Measurements from ENCODE around the gene PRTFDC1.

Gene PRTFDC1

GRCh38 chr10:24915304-24915703 lies 37.1 kb downstream of the PRTFDC1 start:
- TF ChIP-seq SIN3A (IDR thresholded peaks at IDR 0.05; ENCODE audit: borderline replicate concordance, insufficient read depth, low read length) (no peak), POLR2AphosphoS5 (IDR thresholded peaks at IDR 0.05; ENCODE audit: low read depth, low read length) (no peak), FOXP2 (optimal IDR thresholded peaks at IDR 0.05; ENCODE audit: borderline replicate concordance, extremely low read depth, extremely low read length, insufficient read depth) (no peak), TAF1 (IDR thresholded peaks at IDR 0.05; ENCODE audit: borderline replicate concordance, insufficient read depth, low read length) (no peak)

DNA sequence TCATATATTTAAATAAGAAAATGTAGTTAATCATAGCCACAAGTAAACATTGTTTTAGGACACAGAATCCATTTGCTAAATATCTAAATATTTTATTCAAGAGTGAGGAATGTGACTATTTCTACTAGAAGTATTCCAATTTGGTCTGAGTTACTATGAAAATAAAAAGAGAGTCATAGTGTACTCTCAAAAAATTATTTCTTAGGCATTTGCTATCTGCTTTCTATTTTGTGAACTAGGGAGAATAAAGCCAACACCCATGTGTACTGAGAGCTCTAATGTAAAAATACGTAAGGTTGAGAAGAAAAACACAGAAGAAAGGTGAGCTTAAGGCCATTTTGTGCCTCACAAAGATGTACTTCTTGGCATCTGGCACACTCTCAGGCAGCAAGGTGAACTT lies 38.3 kb downstream of the PRTFDC1 start:
- TF ChIP-seq SIN3A (IDR thresholded peaks at IDR 0.05; ENCODE audit: borderline replicate concordance, insufficient read depth, low read length) (no peak), TAF1 (IDR thresholded peaks at IDR 0.05; ENCODE audit: borderline replicate concordance, insufficient read depth, low read length) (no peak), REST (IDR thresholded peaks at IDR 0.05; ENCODE audit: insufficient read depth in 1 of 2, low read depth in 2 of 2, low read length in 2 of 2) (no peak), FOXP2 (optimal IDR thresholded peaks at IDR 0.05; ENCODE audit: borderline replicate concordance, extremely low read depth, extremely low read length, insufficient read depth) (no peak), POLR2AphosphoS5 (IDR thresholded peaks at IDR 0.05; ENCODE audit: low read depth, low read length) (no peak)

- TF ChIP-seq FOXP2 (optimal IDR thresholded peaks at IDR 0.05; ENCODE audit: borderline replicate concordance, extremely low read depth, extremely low read length, insufficient read depth) (no peak), REST (IDR thresholded peaks at IDR 0.05; ENCODE audit: insufficient read depth in 1 of 2, low read depth in 2 of 2, low read length in 2 of 2) (no peak), TAF1 (IDR thresholded peaks at IDR 0.05; ENCODE audit: borderline replicate concordance, insufficient read depth, low read length) (no peak), SIN3A (IDR thresholded peaks at IDR 0.05; ENCODE audit: borderline replicate concordance, insufficient read depth, low read length) (no peak), POLR2AphosphoS5 (IDR thresholded peaks at IDR 0.05; ENCODE audit: low read depth, low read length) (no peak)
These were observed 40.2 kb downstream of the PRTFDC1 start for GRCh38 chr10:24912215-24912614.

- no peak for TF ChIP-seq TAF1 (IDR thresholded peaks at IDR 0.05; ENCODE audit: borderline replicate concordance, insufficient read depth, low read length)
- TF ChIP-seq REST (IDR thresholded peaks at IDR 0.05; ENCODE audit: insufficient read depth in 1 of 2, low read depth in 2 of 2, low read length in 2 of 2), result no peak
- TF ChIP-seq POLR2AphosphoS5 (IDR thresholded peaks at IDR 0.05; ENCODE audit: low read depth, low read length), result no peak
- no peak for TF ChIP-seq SIN3A (IDR thresholded peaks at IDR 0.05; ENCODE audit: borderline replicate concordance, insufficient read depth, low read length)
- no peak for TF ChIP-seq FOXP2 (optimal IDR thresholded peaks at IDR 0.05; ENCODE audit: borderline replicate concordance, extremely low read depth, extremely low read length, insufficient read depth)
These were observed 41.4 kb downstream of the PRTFDC1 start for GRCh38 chr10:24911029-24911428.

- TF ChIP-seq TAF1 (IDR thresholded peaks at IDR 0.05; ENCODE audit: borderline replicate concordance, insufficient read depth, low read length) (no peak), FOXP2 (optimal IDR thresholded peaks at IDR 0.05; ENCODE audit: borderline replicate concordance, extremely low read depth, extremely low read length, insufficient read depth) (no peak), REST (IDR thresholded peaks at IDR 0.05; ENCODE audit: insufficient read depth in 1 of 2, low read depth in 2 of 2, low read length in 2 of 2) (no peak), POLR2AphosphoS5 (IDR thresholded peaks at IDR 0.05; ENCODE audit: low read depth, low read length) (no peak), SIN3A (IDR thresholded peaks at IDR 0.05; ENCODE audit: borderline replicate concordance, insufficient read depth, low read length) (no peak)
These were observed 41.8 kb downstream of the PRTFDC1 start for GRCh38 chr10:24910574-24910973.
